ENCODE data around the gene CACNB4. TPM values are rescaled to one million over a fixed set of nuclear protein-coding genes. Genes with fewer than 3 reads are reported as not detected.
A peak's percentile ranks its signal among the peaks of the same experiment; 100 is the strongest.

The CACNB4 gene
- polyA plus RNA-seq, 1 of the 3 experiments (the other 2 are of a cell fraction) = 0.18 TPM

- DNase-seq = no peak
- no peak overlapping the region for H3K4me3 ChIP-seq (ENCODE audit: low read depth in 2 of 2, low read length in 1 of 2)
- 62% methylated on average over 4 of the region's 5 CpGs for WGBS (ENCODE audit: low lambda C conversion rate)
- H3K27ac ChIP-seq (ENCODE audit: low read depth in 2 of 2, low read length in 1 of 2) = no peak overlapping the region
- ChIA-PET POLR2A (no interaction called here), CTCF (interaction anchor here (0.7 to 1.9 kb wide), 18 partner anchors 10 to 181 kb away, joined by 3 to 6 read pairs (median 3); no protein-coding TSS in a partner anchor)
- H3K36me3 ChIP-seq (replicated peaks in 1 of 2; ENCODE audit: control insufficient read depth in 1 of 2, insufficient read depth in 2 of 2, low read length in 1 of 2) = no peaks in the 10 kb centered on the region
- H3K9ac ChIP-seq = no peak overlapping the region
- no peaks in the 10 kb centered on the region for H3K27me3 ChIP-seq (ENCODE audit: insufficient read depth)
- TF ChIP-seq TEAD4 (IDR thresholded peaks at IDR 0.05; ENCODE audit: borderline replicate concordance, insufficient read depth) = no peak
- no peaks in the 10 kb centered on the region for H3K9me3 ChIP-seq
- no peaks in the 10 kb centered on the region for H4K20me1 ChIP-seq (ENCODE audit: insufficient read depth)
- no peaks in the 10 kb centered on the region for H3K79me2 ChIP-seq (ENCODE audit: insufficient read depth)
- H2AFZ ChIP-seq (ENCODE audit: low read depth) = no peak overlapping the region
- H3K9me2 ChIP-seq = no peaks in the 10 kb centered on the region
- no peaks in the 10 kb centered on the region for H3F3A ChIP-seq (replicated peaks; ENCODE audit: insufficient read depth)
- H3K4me2 ChIP-seq = no peak overlapping the region
- H3K4me1 ChIP-seq (ENCODE audit: control insufficient read depth in 1 of 2, insufficient read depth in 2 of 2, low read depth in 1 of 2, low read length in 1 of 2) = peaks cover 0 to 15% of the 10 kb centered on the region in 2 experiments; a peak in 1 of 4 replicates
Observed at GRCh38 chr2:151947813-151948165, 151.1 kb downstream of the CACNB4 start.

DNA sequence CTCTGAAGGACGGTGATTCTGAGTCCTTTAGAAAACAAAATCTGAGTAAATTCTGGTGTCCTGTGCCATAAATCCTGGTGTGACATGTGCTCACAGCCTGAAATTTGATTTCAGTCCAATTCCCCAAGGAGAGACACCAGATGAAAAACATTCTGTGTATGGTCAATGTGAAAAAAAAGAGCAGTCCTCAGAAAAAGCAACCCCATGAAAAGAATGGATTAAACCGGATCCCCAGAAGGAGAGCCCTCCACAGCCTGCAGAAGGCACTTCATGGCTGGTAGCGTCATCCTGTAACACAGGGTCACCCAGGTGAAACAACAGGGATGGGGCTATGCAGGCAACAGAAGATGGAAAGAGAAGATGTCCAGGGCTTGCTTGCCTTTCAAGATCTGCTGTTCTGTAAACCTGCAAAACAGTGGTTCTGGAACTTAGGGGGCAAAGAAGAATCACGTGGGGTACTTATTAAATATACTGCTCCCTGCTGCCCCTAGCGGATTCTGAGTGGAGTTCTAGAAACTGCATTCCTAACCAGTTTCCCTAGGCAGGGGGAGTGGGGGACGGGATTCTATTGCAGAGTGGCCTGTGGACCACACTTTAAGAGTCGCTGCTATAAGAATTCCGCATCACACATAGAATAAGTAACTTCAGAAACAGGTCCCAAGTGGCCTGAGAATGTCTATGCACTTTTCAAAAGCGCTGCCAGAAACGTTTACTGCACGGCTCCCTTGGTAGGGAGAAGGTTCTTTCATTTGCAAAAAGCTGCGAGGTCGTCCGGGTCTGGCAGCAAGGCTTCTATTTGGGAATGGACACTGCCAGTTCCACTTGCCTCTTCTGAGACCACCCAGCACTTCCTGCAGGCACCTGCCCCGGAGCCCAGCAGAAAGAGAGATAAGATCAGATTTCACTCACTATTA, 151.7 kb downstream of the CACNB4 start:
- no peaks in the 10 kb centered on the region for H3K9me2 ChIP-seq
- 24% methylated on average over 15 of the region's 15 CpGs for WGBS (ENCODE audit: low lambda C conversion rate)
- ChIA-PET CTCF (interaction anchor here (0.7 to 1.9 kb wide), 17 partner anchors 11 to 181 kb away, joined by 3 to 6 read pairs (median 3); no protein-coding TSS in a partner anchor), POLR2A (no interaction called here)
- no peaks in the 10 kb centered on the region for H4K20me1 ChIP-seq (ENCODE audit: insufficient read depth)
- peaks cover 0 to 15% of the 10 kb centered on the region in 2 experiments; a peak in 1 of 4 replicates for H3K4me1 ChIP-seq (ENCODE audit: control insufficient read depth in 1 of 2, insufficient read depth in 2 of 2, low read depth in 1 of 2, low read length in 1 of 2)
- no peaks in the 10 kb centered on the region for H3K79me2 ChIP-seq (ENCODE audit: insufficient read depth)
- H3F3A ChIP-seq (replicated peaks; ENCODE audit: insufficient read depth) = no peaks in the 10 kb centered on the region
- H3K9ac ChIP-seq = no peak overlapping the region
- H3K27me3 ChIP-seq (ENCODE audit: insufficient read depth) = no peaks in the 10 kb centered on the region
- H3K36me3 ChIP-seq (replicated peaks in 1 of 2; ENCODE audit: control insufficient read depth in 1 of 2, insufficient read depth in 2 of 2, low read length in 1 of 2) = no peaks in the 10 kb centered on the region
- no peak overlapping the region for H3K4me2 ChIP-seq
- H2AFZ ChIP-seq (ENCODE audit: low read depth) = no peak overlapping the region
- H3K9me3 ChIP-seq = no peaks in the 10 kb centered on the region
- H3K4me3 ChIP-seq (ENCODE audit: low read depth in 2 of 2, low read length in 1 of 2) = peak overlapping the region; percentile 2 to 26; a peak in 2 of 4 replicates
- DNase-seq = peak; percentile 62
- TF ChIP-seq EZH2phosphoT487 (IDR thresholded peaks at IDR 0.05; ENCODE audit: borderline replicate concordance, low read depth) = no peak
- no peak for TF ChIP-seq FOXM1 (IDR thresholded peaks at IDR 0.05; ENCODE audit: low read depth)
- peak; percentile 69; the same call in 1 of the 2 replicates for TF ChIP-seq USF1 (IDR thresholded peaks at IDR 0.05; ENCODE audit: borderline replicate concordance, low read depth)
- TF ChIP-seq TEAD4 (IDR thresholded peaks at IDR 0.05; ENCODE audit: borderline replicate concordance, insufficient read depth) = no peak
- TF ChIP-seq, protein P1, sequence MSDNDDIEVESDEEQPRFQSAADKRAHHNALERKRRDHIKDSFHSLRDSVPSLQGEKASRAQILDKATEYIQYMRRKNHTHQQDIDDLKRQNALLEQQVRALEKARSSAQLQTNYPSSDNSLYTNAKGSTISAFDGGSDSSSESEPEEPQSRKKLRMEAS (IDR thresholded peaks at IDR 0.05; ENCODE audit: low read depth) = no peak
- peak; percentile 68 for TF ChIP-seq CTCF (IDR thresholded peaks at IDR 0.05)
- TF ChIP-seq, protein P2, sequence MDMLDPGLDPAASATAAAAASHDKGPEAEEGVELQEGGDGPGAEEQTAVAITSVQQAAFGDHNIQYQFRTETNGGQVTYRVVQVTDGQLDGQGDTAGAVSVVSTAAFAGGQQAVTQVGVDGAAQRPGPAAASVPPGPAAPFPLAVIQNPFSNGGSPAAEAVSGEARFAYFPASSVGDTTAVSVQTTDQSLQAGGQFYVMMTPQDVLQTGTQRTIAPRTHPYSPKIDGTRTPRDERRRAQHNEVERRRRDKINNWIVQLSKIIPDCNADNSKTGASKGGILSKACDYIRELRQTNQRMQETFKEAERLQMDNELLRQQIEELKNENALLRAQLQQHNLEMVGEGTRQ (IDR thresholded peaks at IDR 0.05; ENCODE audit: borderline replicate concordance, low read depth, low read length) = peak; percentile 9; the same call in 1 of the 2 replicates
- no peak for TF ChIP-seq CHD2 (IDR thresholded peaks at IDR 0.05; ENCODE audit: low read length, partially characterized antibody)
- no peak for TF ChIP-seq EP300 (IDR thresholded peaks at IDR 0.05; ENCODE audit: borderline replicate concordance in 1 of 2, low read depth in 1 of 2, low read length in 1 of 2)
- TF ChIP-seq NRF1 (IDR thresholded peaks at IDR 0.05; ENCODE audit: low read depth, low read length) = no peak
- no peak for TF ChIP-seq POLR2AphosphoS5 (IDR thresholded peaks at IDR 0.05; ENCODE audit: low read depth, low read length)
- no peak for TF ChIP-seq FOXJ3 (CRISPR knock-in tag; IDR thresholded peaks at IDR 0.05)
- TF ChIP-seq YY1 (IDR thresholded peaks at IDR 0.05; ENCODE audit: low read depth) = no peak
- TF ChIP-seq JUND (IDR thresholded peaks at IDR 0.05) = no peak
- H3K27ac ChIP-seq (ENCODE audit: low read depth in 2 of 2, low read length in 1 of 2) = no peak overlapping the region; a peak in 1 of 4 replicates

Data from SK-N-SH (cell line).